Measurements from ENCODE around the gene PEG3.

DNA sequence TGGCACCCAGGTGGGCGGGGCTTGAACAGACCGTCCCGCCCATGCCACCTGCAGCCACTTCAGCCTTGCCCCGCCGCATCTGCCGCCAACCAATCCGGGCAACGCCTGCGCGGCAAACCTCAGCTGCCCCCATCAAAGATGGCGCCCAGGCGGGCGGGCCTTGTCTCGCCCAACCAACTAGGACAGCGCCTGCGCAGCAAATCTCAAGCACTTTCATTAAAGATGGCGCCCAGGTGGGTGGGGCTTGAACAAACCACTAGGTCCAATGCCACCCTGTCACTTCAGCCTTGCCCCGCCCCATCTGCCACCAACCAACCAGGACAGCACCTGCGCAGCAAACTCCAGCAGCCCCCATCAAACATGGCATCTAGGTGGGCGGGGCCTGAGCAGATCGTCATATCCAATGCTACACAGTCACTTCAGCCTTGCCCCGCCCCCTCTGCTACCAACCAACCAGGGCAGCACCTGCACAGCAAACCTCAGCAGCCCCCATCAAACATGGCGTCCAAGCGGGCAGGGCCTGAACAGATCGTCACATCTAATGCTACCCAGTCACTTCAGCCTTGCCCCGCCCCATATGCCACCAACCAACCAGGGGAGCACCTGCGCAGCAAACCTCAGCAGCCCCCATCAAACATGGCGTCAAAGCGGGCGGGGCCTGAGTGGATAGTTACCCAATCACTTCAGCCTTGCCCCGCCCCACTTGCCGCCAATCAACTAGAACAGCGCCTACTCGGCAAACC, 1.4 kb downstream of the PEG3 start:
- TF ChIP-seq, protein P1, sequence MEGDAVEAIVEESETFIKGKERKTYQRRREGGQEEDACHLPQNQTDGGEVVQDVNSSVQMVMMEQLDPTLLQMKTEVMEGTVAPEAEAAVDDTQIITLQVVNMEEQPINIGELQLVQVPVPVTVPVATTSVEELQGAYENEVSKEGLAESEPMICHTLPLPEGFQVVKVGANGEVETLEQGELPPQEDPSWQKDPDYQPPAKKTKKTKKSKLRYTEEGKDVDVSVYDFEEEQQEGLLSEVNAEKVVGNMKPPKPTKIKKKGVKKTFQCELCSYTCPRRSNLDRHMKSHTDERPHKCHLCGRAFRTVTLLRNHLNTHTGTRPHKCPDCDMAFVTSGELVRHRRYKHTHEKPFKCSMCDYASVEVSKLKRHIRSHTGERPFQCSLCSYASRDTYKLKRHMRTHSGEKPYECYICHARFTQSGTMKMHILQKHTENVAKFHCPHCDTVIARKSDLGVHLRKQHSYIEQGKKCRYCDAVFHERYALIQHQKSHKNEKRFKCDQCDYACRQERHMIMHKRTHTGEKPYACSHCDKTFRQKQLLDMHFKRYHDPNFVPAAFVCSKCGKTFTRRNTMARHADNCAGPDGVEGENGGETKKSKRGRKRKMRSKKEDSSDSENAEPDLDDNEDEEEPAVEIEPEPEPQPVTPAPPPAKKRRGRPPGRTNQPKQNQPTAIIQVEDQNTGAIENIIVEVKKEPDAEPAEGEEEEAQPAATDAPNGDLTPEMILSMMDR (conservative IDR thresholded peaks at IDR 0.05): no peak
- no peak for TF ChIP-seq ZFX (IDR thresholded peaks at IDR 0.05)

Measured in C4-2B (cell line).